ENCODE results near the gene SPAAR.

SPAAR gene

DNA sequence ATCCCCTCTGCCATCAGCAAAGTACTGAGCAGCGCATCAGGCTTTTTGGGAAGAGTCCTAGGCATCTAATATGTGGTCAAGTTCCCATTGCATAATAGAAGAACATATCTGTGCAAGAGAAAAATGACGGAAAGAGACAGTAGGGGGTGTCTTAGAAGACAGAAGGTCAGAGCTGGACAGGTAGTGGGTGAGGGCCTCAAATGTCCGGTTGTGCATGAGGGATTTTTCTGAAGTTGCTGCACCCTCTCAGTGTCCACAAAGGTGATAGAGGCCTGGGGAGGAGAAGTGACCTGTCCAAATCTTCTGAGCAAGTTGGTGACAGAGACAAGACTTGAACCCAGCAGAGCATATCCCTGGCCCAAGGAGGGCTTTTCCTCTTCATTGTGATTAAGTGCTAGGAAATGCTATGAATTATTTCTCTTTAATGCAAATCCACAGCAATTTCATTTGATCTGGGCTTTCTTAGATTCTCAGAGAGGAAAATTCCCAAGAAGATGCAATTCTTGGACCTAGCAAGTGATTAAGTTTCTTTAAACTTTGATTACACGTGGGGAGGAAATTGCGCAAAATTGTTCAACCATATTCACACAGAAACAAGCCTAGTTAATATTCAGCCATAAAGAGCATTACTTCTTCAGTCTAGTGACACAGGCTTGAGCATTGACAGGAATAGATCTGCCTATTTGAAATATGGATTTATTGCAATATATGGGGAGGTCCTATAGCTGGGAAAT is 49.0 kb downstream of the SPAAR start, which contains the start of gene OR2S2:
Gene OR2S2 (minus strand): TSS at position 51 of the 734 bp plus-strand sequence. CDS start 56 bp downstream, outside the sequence.
- Histone ChIP-seq H4K20me1 (ENCODE audit: insufficient read depth, low read length) (no peaks in the 10 kb centered on the region), H3K4me2 (ENCODE audit: low read length) (no peak within 1 kb of the TSS), H3K27ac (ENCODE audit: low read depth, low read length, poor library complexity, severe bottlenecking) (no peak within 1 kb of the TSS), H3F3A (ENCODE audit: insufficient read depth, low read length) (no peaks in the 10 kb centered on the region), H3K9ac (ENCODE audit: low read length) (no peak within 1 kb of the TSS), H3K4me1 (ENCODE audit: insufficient read depth, low read length, severe bottlenecking) (no peaks in the 10 kb centered on the region), H3K36me3 (ENCODE audit: insufficient read depth, low read length) (no peaks in the 10 kb centered on the region), H2AFZ (ENCODE audit: low read length) (no peak within 1 kb of the TSS), H3K27me3 (ENCODE audit: insufficient read depth, low read length) (no peaks in the 10 kb centered on the region), H3K4me3 (ENCODE audit: low read depth, low read length, poor library complexity, severe bottlenecking) (no peak within 1 kb of the TSS), H3K79me2 (ENCODE audit: insufficient read depth, low read length) (no peaks in the 10 kb centered on the region), H3K9me2 (ENCODE audit: low read depth, low read length) (no peaks in the 10 kb centered on the region), H3K9me3 (ENCODE audit: low read length) (no peaks in the 10 kb centered on the region)
- no peak for TF ChIP-seq EZH2 (IDR thresholded peaks at IDR 0.05; ENCODE audit: borderline replicate concordance, low read length)
- TF ChIP-seq, protein P1, sequence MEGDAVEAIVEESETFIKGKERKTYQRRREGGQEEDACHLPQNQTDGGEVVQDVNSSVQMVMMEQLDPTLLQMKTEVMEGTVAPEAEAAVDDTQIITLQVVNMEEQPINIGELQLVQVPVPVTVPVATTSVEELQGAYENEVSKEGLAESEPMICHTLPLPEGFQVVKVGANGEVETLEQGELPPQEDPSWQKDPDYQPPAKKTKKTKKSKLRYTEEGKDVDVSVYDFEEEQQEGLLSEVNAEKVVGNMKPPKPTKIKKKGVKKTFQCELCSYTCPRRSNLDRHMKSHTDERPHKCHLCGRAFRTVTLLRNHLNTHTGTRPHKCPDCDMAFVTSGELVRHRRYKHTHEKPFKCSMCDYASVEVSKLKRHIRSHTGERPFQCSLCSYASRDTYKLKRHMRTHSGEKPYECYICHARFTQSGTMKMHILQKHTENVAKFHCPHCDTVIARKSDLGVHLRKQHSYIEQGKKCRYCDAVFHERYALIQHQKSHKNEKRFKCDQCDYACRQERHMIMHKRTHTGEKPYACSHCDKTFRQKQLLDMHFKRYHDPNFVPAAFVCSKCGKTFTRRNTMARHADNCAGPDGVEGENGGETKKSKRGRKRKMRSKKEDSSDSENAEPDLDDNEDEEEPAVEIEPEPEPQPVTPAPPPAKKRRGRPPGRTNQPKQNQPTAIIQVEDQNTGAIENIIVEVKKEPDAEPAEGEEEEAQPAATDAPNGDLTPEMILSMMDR (IDR thresholded peaks at IDR 0.05; ENCODE audit: low read length), result no peak

DNA sequence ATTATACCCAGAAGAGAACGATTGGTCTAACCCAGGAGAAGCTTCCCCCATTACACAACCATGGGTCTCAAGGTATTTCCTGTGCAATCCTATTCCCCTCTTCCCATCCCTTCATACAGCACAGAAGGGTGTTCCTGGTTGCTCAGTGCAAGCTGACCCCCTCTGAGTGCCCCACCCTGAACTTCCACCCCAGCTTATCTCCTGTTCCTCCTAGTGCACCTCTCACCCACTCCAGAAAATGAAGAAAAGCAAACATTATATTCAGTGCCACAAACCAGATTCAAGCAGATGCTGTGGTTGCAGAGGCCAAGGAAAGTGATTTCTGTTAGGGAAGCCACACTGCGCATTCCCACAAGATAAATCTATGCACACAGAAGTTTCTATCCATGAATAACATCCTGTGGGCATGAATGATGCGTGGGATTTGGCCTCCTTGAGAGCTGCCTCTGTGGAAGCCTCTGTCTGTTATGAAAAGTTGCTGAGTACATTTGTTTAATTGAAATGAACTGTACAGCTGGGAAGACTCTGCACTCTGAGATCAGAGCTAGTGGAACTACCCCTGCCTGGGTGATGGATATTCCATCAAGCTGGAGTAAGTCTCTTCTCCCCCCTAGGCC is 50.9 kb downstream of the SPAAR start:
- no peak overlapping the region for H3K9ac ChIP-seq (ENCODE audit: low read length)
- H3K79me2 ChIP-seq (ENCODE audit: insufficient read depth, low read length), result no peaks in the 10 kb centered on the region
- TF ChIP-seq, protein P1 (IDR thresholded peaks at IDR 0.05; ENCODE audit: low read length), result no peak
- no peak for TF ChIP-seq EZH2 (IDR thresholded peaks at IDR 0.05; ENCODE audit: borderline replicate concordance, low read length)
- H4K20me1 ChIP-seq (ENCODE audit: insufficient read depth, low read length), result no peaks in the 10 kb centered on the region
- no peaks in the 10 kb centered on the region for H3K27me3 ChIP-seq (ENCODE audit: insufficient read depth, low read length)
- no peak overlapping the region for H3K4me2 ChIP-seq (ENCODE audit: low read length)
- H2AFZ ChIP-seq (ENCODE audit: low read length), result no peak overlapping the region
- no peak overlapping the region for H3K27ac ChIP-seq (ENCODE audit: low read depth, low read length, poor library complexity, severe bottlenecking)
- no peaks in the 10 kb centered on the region for H3K9me3 ChIP-seq (ENCODE audit: low read length)
- no peaks in the 10 kb centered on the region for H3K36me3 ChIP-seq (ENCODE audit: insufficient read depth, low read length)
- no peaks in the 10 kb centered on the region for H3K9me2 ChIP-seq (ENCODE audit: low read depth, low read length)
- H3K4me1 ChIP-seq (ENCODE audit: insufficient read depth, low read length, severe bottlenecking), result no peaks in the 10 kb centered on the region
- H3F3A ChIP-seq (ENCODE audit: insufficient read depth, low read length), result no peaks in the 10 kb centered on the region
- no peak overlapping the region for H3K4me3 ChIP-seq (ENCODE audit: low read depth, low read length, poor library complexity, severe bottlenecking)
